Central memory CD8-positive, alpha-beta T cell (primary cell): ENCODE data around the gene TSPAN5.
A peak's percentile ranks its signal among the peaks of the same experiment; 100 is the strongest.

ENCODE experiments used
- ATAC-seq: fragments of 150-1000 bp; cut with Tn5 transposase; replicated peaks from 2 replicates; pipeline ENCODE4 v1.10.0; 2022; ENCODE audit warnings: mild to moderate bottlenecking, moderate FRiP score, moderate number of reproducible peaks; ENCODE audit not compliant: poor library complexity, severe bottlenecking; ENCODE audit errors: extremely low read depth
- DNase-seq, 2 donors: peaks; one replicate each; pipeline ENCODE4 v3.0.0; 2021; ENCODE audit warnings: low spot score in 2 of 2
- H3K27ac Mint-ChIP-seq: one replicate; pipeline ENCODE4 v1.8.0; 2022; ENCODE audit warnings: low read depth, mild to moderate bottlenecking, moderate library complexity, mixed read lengths
- H3K27me3 Mint-ChIP-seq: one replicate; pipeline ENCODE4 v1.8.0; 2022; ENCODE audit warnings: mixed read lengths
- H3K36me3 Mint-ChIP-seq: one replicate; pipeline ENCODE4 v1.8.0; 2022; ENCODE audit warnings: mild to moderate bottlenecking, moderate library complexity, mixed read lengths; ENCODE audit not compliant: insufficient read depth
- H3K4me1 Mint-ChIP-seq: one replicate; pipeline ENCODE4 v1.8.0; 2022; ENCODE audit warnings: mixed read lengths
- H3K4me3 Mint-ChIP-seq: one replicate; pipeline ENCODE4 v1.8.0; 2022; ENCODE audit warnings: mild to moderate bottlenecking, moderate library complexity, mixed read lengths
- H3K9me3 Mint-ChIP-seq: one replicate; pipeline ENCODE4 v1.8.0; 2022; ENCODE audit warnings: mixed read lengths

Gene TSPAN5

GRCh38 chr4:98506462-98507132, 151.8 kb downstream of the TSPAN5 start:
- ATAC-seq (no peak), DNase-seq (no peak)
- Mint-ChIP-seq H3K4me1 (peaks cover 33% of the 10 kb centered on the region), H3K4me3 (no peak overlapping the region), H3K9me3 (peaks cover 1% of the 10 kb centered on the region), H3K36me3 (peaks cover 5% of the 10 kb centered on the region), H3K27ac (no peak overlapping the region), H3K27me3 (no peaks in the 10 kb centered on the region)

GRCh38 chr4:98505992-98506391, 152.4 kb downstream of the TSPAN5 start:
- Mint-ChIP-seq H3K4me3 (no peak overlapping the region), H3K27me3 (no peaks in the 10 kb centered on the region), H3K36me3 (peaks cover 5% of the 10 kb centered on the region), H3K27ac (no peak overlapping the region), H3K9me3 (peaks cover 6% of the 10 kb centered on the region), H3K4me1 (peaks cover 30% of the 10 kb centered on the region)
- DNase-seq (no peak), ATAC-seq (no peak)

- Mint-ChIP-seq H3K27ac (no peak overlapping the region), H3K4me3 (no peak overlapping the region), H3K9me3 (peaks cover 6% of the 10 kb centered on the region), H3K4me1 (peaks cover 24% of the 10 kb centered on the region), H3K36me3 (peaks cover 5% of the 10 kb centered on the region), H3K27me3 (no peaks in the 10 kb centered on the region)
- DNase-seq (no peak), ATAC-seq (no peak)
Observed at GRCh38 chr4:98504091-98504490, 154.3 kb downstream of the TSPAN5 start.

GRCh38 chr4:98503676-98504075, 154.7 kb downstream of the TSPAN5 start:
- H3K4me3 Mint-ChIP-seq: no peak overlapping the region
- no peak for DNase-seq
- peaks cover 20% of the 10 kb centered on the region for H3K4me1 Mint-ChIP-seq
- no peaks in the 10 kb centered on the region for H3K27me3 Mint-ChIP-seq
- no peak for ATAC-seq
- H3K27ac Mint-ChIP-seq: no peak overlapping the region
- H3K9me3 Mint-ChIP-seq: peaks cover 6% of the 10 kb centered on the region
- peaks cover 5% of the 10 kb centered on the region for H3K36me3 Mint-ChIP-seq

GRCh38 chr4:98502624-98503023, 155.8 kb downstream of the TSPAN5 start:
- Mint-ChIP-seq H3K36me3 (peaks cover 5% of the 10 kb centered on the region), H3K27ac (no peak overlapping the region), H3K27me3 (no peaks in the 10 kb centered on the region)

GRCh38 chr4:98502031-98502430, 156.4 kb downstream of the TSPAN5 start:
- peaks cover 2% of the 10 kb centered on the region for H3K36me3 Mint-ChIP-seq
- no peaks in the 10 kb centered on the region for H3K27me3 Mint-ChIP-seq
- no peak overlapping the region for H3K27ac Mint-ChIP-seq
- ATAC-seq: no peak
- H3K4me1 Mint-ChIP-seq: peaks cover 24% of the 10 kb centered on the region
- H3K9me3 Mint-ChIP-seq: peaks cover 6% of the 10 kb centered on the region
- DNase-seq: no peak
- H3K4me3 Mint-ChIP-seq: no peak overlapping the region

More at GRCh38 chr4:98502624-98503023, 155.8 kb downstream of the TSPAN5 start:
- H3K9me3 Mint-ChIP-seq: peaks cover 6% of the 10 kb centered on the region
- ATAC-seq (no peak), DNase-seq (no peak)
- H3K4me3 Mint-ChIP-seq: no peak overlapping the region
- H3K4me1 Mint-ChIP-seq: peaks cover 21% of the 10 kb centered on the region

GRCh38 chr4:98501383-98501782, 157.0 kb downstream of the TSPAN5 start:
- Mint-ChIP-seq H3K4me3 (no peak overlapping the region), H3K36me3 (peaks cover 2% of the 10 kb centered on the region), H3K9me3 (peaks cover 6% of the 10 kb centered on the region), H3K27ac (no peak overlapping the region), H3K27me3 (no peaks in the 10 kb centered on the region), H3K4me1 (peaks cover 30% of the 10 kb centered on the region)
- ATAC-seq (no peak), DNase-seq (no peak)

- Mint-ChIP-seq H3K4me1 (peaks cover 40% of the 10 kb centered on the region), H3K4me3 (no peak overlapping the region), H3K27me3 (no peaks in the 10 kb centered on the region), H3K9me3 (peaks cover 6% of the 10 kb centered on the region), H3K36me3 (no peaks in the 10 kb centered on the region), H3K27ac (no peak overlapping the region)
- ATAC-seq: no peak
- no peak for DNase-seq
Observed at GRCh38 chr4:98498774-98499173, 159.6 kb downstream of the TSPAN5 start.

- H3K36me3 Mint-ChIP-seq: no peaks in the 10 kb centered on the region
- peak overlapping the region; percentile 41 for H3K27ac Mint-ChIP-seq
- ATAC-seq: no peak
Observed at GRCh38 chr4:98496152-98496845, 162.1 kb downstream of the TSPAN5 start.

GRCh38 chr4:98493296-98493695, 165.1 kb downstream of the TSPAN5 start:
- Mint-ChIP-seq H3K27me3 (no peaks in the 10 kb centered on the region), H3K36me3 (no peaks in the 10 kb centered on the region), H3K9me3 (no peaks in the 10 kb centered on the region), H3K4me1 (peaks cover 41% of the 10 kb centered on the region), H3K4me3 (no peak overlapping the region), H3K27ac (no peak overlapping the region)
- DNase-seq (no peak), ATAC-seq (no peak)

More at GRCh38 chr4:98496152-98496845, 162.1 kb downstream of the TSPAN5 start:
- DNase-seq: no peak
- H3K4me1 Mint-ChIP-seq: peaks cover 31% of the 10 kb centered on the region
- H3K9me3 Mint-ChIP-seq: peaks cover 1% of the 10 kb centered on the region
- no peak overlapping the region for H3K4me3 Mint-ChIP-seq
- H3K27me3 Mint-ChIP-seq: no peaks in the 10 kb centered on the region

GRCh38 chr4:98491899-98492559, 166.4 kb downstream of the TSPAN5 start:
- H3K27ac Mint-ChIP-seq: no peak overlapping the region
- H3K27me3 Mint-ChIP-seq: no peaks in the 10 kb centered on the region
- no peak overlapping the region for H3K4me3 Mint-ChIP-seq
- peaks cover 40% of the 10 kb centered on the region for H3K4me1 Mint-ChIP-seq
- ATAC-seq (no peak), DNase-seq (no peak)
- H3K9me3 Mint-ChIP-seq: no peaks in the 10 kb centered on the region
- H3K36me3 Mint-ChIP-seq: no peaks in the 10 kb centered on the region

GRCh38 chr4:98490251-98490650, 168.2 kb downstream of the TSPAN5 start:
- ATAC-seq: no peak
- Mint-ChIP-seq H3K4me1 (peaks cover 41% of the 10 kb centered on the region), H3K27ac (no peak overlapping the region), H3K36me3 (no peaks in the 10 kb centered on the region), H3K27me3 (no peaks in the 10 kb centered on the region), H3K9me3 (no peaks in the 10 kb centered on the region), H3K4me3 (no peak overlapping the region)
- DNase-seq: no peak
